HL-60 (cell line): ENCODE measurements around the gene HIRA.
"Not testable (repeated sequence)": the region's sequence is repeated elsewhere in the genome, so short reads cannot be mapped to it uniquely, and the experiment has no call there.

Experiments used
- DNase-seq, 2 experiments: peaks; one replicate each; pipeline ENCODE4 v3.0.0-alpha.2; 2010 to 2020; ENCODE audit warnings: low read depth in 1 of 2, low spot score in 1 of 2
- H3K27ac ChIP-seq: fragments of 250-450 bp; sonication (Bioruptor Pico); replicated peaks from 2 replicates; pipeline ENCODE4 v1.5.1; 2020; ENCODE audit warnings: mild to moderate bottlenecking, moderate library complexity
- H3K27me3 ChIP-seq: fragments of 250-450 bp; sonication (Bioruptor Pico); 2 replicates; pipeline ENCODE4 v1.5.1; 2021; ENCODE audit warnings: mild to moderate bottlenecking, moderate library complexity; ENCODE audit not compliant: insufficient read depth, poor library complexity, severe bottlenecking
- H3K4me3 ChIP-seq: replicated peaks from 2 replicates; pipeline ENCODE4 v1.5.1; 2011; ENCODE audit warnings: mild to moderate bottlenecking, control low read depth, low read length; ENCODE audit not compliant: insufficient read depth
- CTCF ChIP-seq: IDR thresholded peaks from one replicate; pipeline ENCODE4 v1.5.1; 2011; ENCODE audit warnings: low read length, control low read depth, inconsistent platforms; ENCODE audit not compliant: insufficient read depth
- GABPA ChIP-seq: IDR thresholded peaks from 2 replicates; pipeline ENCODE4 v1.6.1; 2012; ENCODE audit warnings: low read depth
- POLR2AphosphoS5 ChIP-seq: IDR thresholded peaks from 2 replicates; pipeline ENCODE4 v1.6.1; 2012; ENCODE audit warnings: low read depth
- REST ChIP-seq: IDR thresholded peaks from 2 replicates; pipeline ENCODE4 v1.6.1; 2012; ENCODE audit warnings: low read depth; ENCODE audit not compliant: insufficient replicate concordance
- SPI1 ChIP-seq: IDR thresholded peaks from 2 replicates; pipeline ENCODE4 v1.6.1; 2012; ENCODE audit warnings: low read depth, mild to moderate bottlenecking, borderline replicate concordance

HIRA gene

GRCh38 chr22:19325296-19325948 lies 106.1 kb downstream of the HIRA start:
- DNase-seq = no peak
- H3K27ac ChIP-seq = peak overlapping the region; percentile 41
- TF ChIP-seq POLR2AphosphoS5 (no peak), SPI1 (no peak), CTCF (no peak), GABPA (no peak), REST (no peak)
- no peak overlapping the region for H3K4me3 ChIP-seq
- H3K27me3 ChIP-seq = no peaks in the 10 kb centered on the region

- not testable (repeated sequence) for DNase-seq, H3K4me3 ChIP-seq, H3K27ac ChIP-seq, H3K27me3 ChIP-seq
Measured at GRCh38 chr22:19323420-19323819, 108.1 kb downstream of the HIRA start.

- Histone ChIP-seq H3K27ac (peak overlapping the region; percentile 68), H3K27me3 (no peaks in the 10 kb centered on the region), H3K4me3 (no peak overlapping the region)
- peak in 1 of 2 experiments; percentile 66 for DNase-seq
- TF ChIP-seq REST (peak; percentile 50), SPI1 (peak; percentile 78), CTCF (no peak), POLR2AphosphoS5 (peak; percentile 71)
Measured at GRCh38 chr22:19321757-19322156, 109.8 kb downstream of the HIRA start.

GRCh38 chr22:19320136-19320535 lies 111.4 kb downstream of the HIRA start:
- not testable (repeated sequence) for DNase-seq, H3K27me3 ChIP-seq

GRCh38 chr22:19319281-19319680 lies 112.3 kb downstream of the HIRA start:
- Histone ChIP-seq H3K27ac (no peak overlapping the region), H3K27me3 (no peaks in the 10 kb centered on the region), H3K4me3 (no peak overlapping the region)
- DNase-seq = no peak
- no peak for TF ChIP-seq REST
- no peak for TF ChIP-seq CTCF
- no peak for TF ChIP-seq GABPA
- TF ChIP-seq POLR2AphosphoS5 = no peak
- TF ChIP-seq SPI1 = no peak

More at GRCh38 chr22:19320136-19320535, 111.4 kb downstream of the HIRA start:
- H3K27ac ChIP-seq, H3K4me3 ChIP-seq: not testable (repeated sequence)
